ENCODE results near the gene OSBPL10. TPM values are rescaled to one million over a fixed set of nuclear protein-coding genes. Genes with fewer than 3 reads are reported as not detected.

Gene OSBPL10
- total and polyA plus RNA-seq, 2 of the 4 experiments (the other 2 are of a cell fraction), result 9.5 to 10.1 TPM

DNA sequence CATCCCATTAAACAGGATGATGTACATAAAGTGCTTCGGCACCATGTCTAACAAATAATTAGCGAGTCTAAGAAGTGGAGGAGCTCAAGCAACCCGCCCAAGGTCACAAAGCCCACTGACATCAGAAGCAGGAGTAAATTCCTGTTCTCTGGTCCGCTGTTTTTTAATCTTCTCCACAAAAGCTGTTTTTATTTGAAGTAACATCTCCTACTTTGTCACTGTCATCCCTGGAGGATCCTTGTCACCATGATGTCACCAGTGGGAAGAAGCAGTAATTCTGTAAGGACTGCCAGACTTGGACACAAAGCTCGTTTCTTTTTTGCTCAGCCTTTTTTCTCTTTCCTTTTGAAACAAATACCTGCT is 232.1 kb downstream of the OSBPL10 start:
- no peaks in the 10 kb centered on the region for H3K27me3 ChIP-seq (ENCODE audit: control insufficient read depth, insufficient read depth, low read length)
- DNase-seq (no peak), ATAC-seq (ENCODE audit: low read depth) (no peak)
- no peak overlapping the region for H2AK9ac ChIP-seq (replicated peaks; ENCODE audit: low read depth, low read length, poor library complexity)
- H3K18ac ChIP-seq (ENCODE audit: low read depth, low read length), result no peak overlapping the region
- H3K9ac ChIP-seq (ENCODE audit: low read depth, low read length), result no peak overlapping the region
- no peak overlapping the region for H2AK5ac ChIP-seq (ENCODE audit: low read depth, low read length)
- dilution Hi-C loops (cut with HindIII; ENCODE audit: low sequenced_read_pairs, unreplicated experiment) (no loop called here), in situ Hi-C loops (cut with MboI; ENCODE audit: low sequenced_read_pairs) (no loop called here), intact Hi-C loops (cut with micrococcal nuclease) (no loop called here)
- no peaks in the 10 kb centered on the region for H3K9me3 ChIP-seq (ENCODE audit: control insufficient read depth, insufficient read depth, low read length)
- no peak overlapping the region for H2BK120ac ChIP-seq (ENCODE audit: low read depth, low read length)
- no peak overlapping the region for H2BK5ac ChIP-seq (ENCODE audit: low read depth, low read length, poor library complexity, severe bottlenecking)
- H2AFZ ChIP-seq (replicated peaks; ENCODE audit: low read length, poor library complexity), result no peak overlapping the region
- H3K79me1 ChIP-seq (ENCODE audit: low read depth in 1 of 2, low read length in 2 of 2), result no peaks in the 10 kb centered on the region
- ChIA-PET CTCF (no interaction called here), POLR2A (ENCODE audit: unreplicated experiment) (no interaction called here)
- H3K4me1 ChIP-seq (ENCODE audit: control insufficient read depth, insufficient read depth, low read length), result no peaks in the 10 kb centered on the region
- no peaks in the 10 kb centered on the region for H3K9me1 ChIP-seq (ENCODE audit: insufficient read depth, low read length)
- no peaks in the 10 kb centered on the region for H3K36me3 ChIP-seq (ENCODE audit: control insufficient read depth, insufficient read depth, low read length)
- H4K5ac ChIP-seq (ENCODE audit: low read depth, low read length), result no peak overlapping the region
- no peak overlapping the region for H2BK15ac ChIP-seq (ENCODE audit: low read depth, low read length)
- H4K8ac ChIP-seq (ENCODE audit: low read depth in 2 of 2, low read length in 2 of 2), result no peak overlapping the region
- no peak overlapping the region for H3K27ac ChIP-seq (ENCODE audit: insufficient read depth, low read length)
- no TSS peak for BruUV-seq (replicated peaks)
- no peak overlapping the region for H3K56ac ChIP-seq (ENCODE audit: extremely low read depth, insufficient read depth, low read length)
- no peak overlapping the region for H3K4me3 ChIP-seq (ENCODE audit: insufficient read depth, low read depth, low read length)
- H4K20me1 ChIP-seq (ENCODE audit: insufficient read depth, low read length), result no peaks in the 10 kb centered on the region
- WGBS, 2 experiments (ENCODE audit: extremely low coverage in 2 of 2, insufficient read length in 1 of 2), result 100% methylated on average over 1 of the region's 5 CpGs; no CpG with 5 or more reads in 1 of the 2 experiments
- H3K23ac ChIP-seq (ENCODE audit: low read depth, low read length), result no peak overlapping the region
- TF ChIP-seq, protein P1, sequence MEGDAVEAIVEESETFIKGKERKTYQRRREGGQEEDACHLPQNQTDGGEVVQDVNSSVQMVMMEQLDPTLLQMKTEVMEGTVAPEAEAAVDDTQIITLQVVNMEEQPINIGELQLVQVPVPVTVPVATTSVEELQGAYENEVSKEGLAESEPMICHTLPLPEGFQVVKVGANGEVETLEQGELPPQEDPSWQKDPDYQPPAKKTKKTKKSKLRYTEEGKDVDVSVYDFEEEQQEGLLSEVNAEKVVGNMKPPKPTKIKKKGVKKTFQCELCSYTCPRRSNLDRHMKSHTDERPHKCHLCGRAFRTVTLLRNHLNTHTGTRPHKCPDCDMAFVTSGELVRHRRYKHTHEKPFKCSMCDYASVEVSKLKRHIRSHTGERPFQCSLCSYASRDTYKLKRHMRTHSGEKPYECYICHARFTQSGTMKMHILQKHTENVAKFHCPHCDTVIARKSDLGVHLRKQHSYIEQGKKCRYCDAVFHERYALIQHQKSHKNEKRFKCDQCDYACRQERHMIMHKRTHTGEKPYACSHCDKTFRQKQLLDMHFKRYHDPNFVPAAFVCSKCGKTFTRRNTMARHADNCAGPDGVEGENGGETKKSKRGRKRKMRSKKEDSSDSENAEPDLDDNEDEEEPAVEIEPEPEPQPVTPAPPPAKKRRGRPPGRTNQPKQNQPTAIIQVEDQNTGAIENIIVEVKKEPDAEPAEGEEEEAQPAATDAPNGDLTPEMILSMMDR (conservative IDR thresholded peaks at IDR 0.05; ENCODE audit: low read depth, low read length), result no peak
- TF ChIP-seq SMC3 (IDR thresholded peaks at IDR 0.05; ENCODE audit: low read depth, low read length), result no peak
- TF ChIP-seq MAZ (IDR thresholded peaks at IDR 0.05; ENCODE audit: borderline replicate concordance, low read depth, low read length), result no peak
- TF ChIP-seq, protein P2, sequence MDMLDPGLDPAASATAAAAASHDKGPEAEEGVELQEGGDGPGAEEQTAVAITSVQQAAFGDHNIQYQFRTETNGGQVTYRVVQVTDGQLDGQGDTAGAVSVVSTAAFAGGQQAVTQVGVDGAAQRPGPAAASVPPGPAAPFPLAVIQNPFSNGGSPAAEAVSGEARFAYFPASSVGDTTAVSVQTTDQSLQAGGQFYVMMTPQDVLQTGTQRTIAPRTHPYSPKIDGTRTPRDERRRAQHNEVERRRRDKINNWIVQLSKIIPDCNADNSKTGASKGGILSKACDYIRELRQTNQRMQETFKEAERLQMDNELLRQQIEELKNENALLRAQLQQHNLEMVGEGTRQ (IDR thresholded peaks at IDR 0.05; ENCODE audit: low read depth, low read length), result no peak
- no peak for TF ChIP-seq RFX5 (IDR thresholded peaks at IDR 0.05; ENCODE audit: low read depth, low read length)
- TF ChIP-seq MAFK (IDR thresholded peaks at IDR 0.05; ENCODE audit: low read depth, low read length), result no peak
- TF ChIP-seq MXI1 (IDR thresholded peaks at IDR 0.05; ENCODE audit: borderline replicate concordance, low read depth, low read length), result no peak
- no peak for TF ChIP-seq FOS (IDR thresholded peaks at IDR 0.05; ENCODE audit: low read depth, low read length)
- no peak for TF ChIP-seq NFE2L2 (IDR thresholded peaks at IDR 0.05; ENCODE audit: low read depth, low read length)
- no peak for TF ChIP-seq CHD1 (IDR thresholded peaks at IDR 0.05; ENCODE audit: low read depth, low read length)
- TF ChIP-seq, protein P3, sequence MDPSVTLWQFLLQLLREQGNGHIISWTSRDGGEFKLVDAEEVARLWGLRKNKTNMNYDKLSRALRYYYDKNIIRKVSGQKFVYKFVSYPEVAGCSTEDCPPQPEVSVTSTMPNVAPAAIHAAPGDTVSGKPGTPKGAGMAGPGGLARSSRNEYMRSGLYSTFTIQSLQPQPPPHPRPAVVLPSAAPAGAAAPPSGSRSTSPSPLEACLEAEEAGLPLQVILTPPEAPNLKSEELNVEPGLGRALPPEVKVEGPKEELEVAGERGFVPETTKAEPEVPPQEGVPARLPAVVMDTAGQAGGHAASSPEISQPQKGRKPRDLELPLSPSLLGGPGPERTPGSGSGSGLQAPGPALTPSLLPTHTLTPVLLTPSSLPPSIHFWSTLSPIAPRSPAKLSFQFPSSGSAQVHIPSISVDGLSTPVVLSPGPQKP (IDR thresholded peaks at IDR 0.05; ENCODE audit: borderline replicate concordance, low read depth, low read length), result no peak
- H3K4me2 ChIP-seq (ENCODE audit: low read depth, low read length), result no peak overlapping the region
- no peak overlapping the region for H2BK20ac ChIP-seq (ENCODE audit: low read depth, low read length)
- no peak overlapping the region for H3K4ac ChIP-seq (ENCODE audit: low read depth, low read length)
- no peak overlapping the region for H4K91ac ChIP-seq (ENCODE audit: insufficient read depth, low read depth, low read length)
- H3K14ac ChIP-seq (replicated peaks; ENCODE audit: low read depth, low read length), result no peak overlapping the region
